GM21390 (cell line): ENCODE results near the gene FRMD7.
A peak's percentile ranks its signal among the peaks of the same experiment; 100 is the strongest.
"Not testable (repeated sequence)": the region's sequence is repeated elsewhere in the genome, so short reads cannot be mapped to it uniquely, and the experiment has no call there.

Experiments used
- ATAC-seq: cut with Tn5 transposase; IDR thresholded peaks from one replicate; pipeline ENCODE4 v1.9.1; 2021; ENCODE audit not compliant: unreplicated experiment

FRMD7 gene

DNA sequence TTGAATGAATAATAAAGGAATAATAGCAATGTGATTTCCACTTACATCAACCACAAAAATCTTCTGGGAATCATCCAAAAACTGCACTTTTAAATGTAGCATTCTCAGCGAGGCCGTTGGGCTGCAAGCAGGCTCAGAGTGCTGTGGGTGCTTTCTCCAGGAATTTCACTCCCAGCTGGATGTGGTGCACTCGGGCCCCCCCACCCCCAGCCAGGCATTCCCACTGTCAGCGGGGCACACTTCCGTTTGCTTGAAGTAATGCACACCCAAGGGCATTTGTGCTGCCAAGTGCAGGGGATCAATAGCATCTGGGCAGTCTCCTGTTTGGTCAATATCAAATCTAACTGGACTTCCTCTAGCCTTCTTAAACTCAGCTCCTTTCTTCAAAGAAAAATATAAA, at the start of gene FRMD7:
Gene FRMD7 (minus strand): TSS at position 278 of the 400 bp plus-strand sequence. CDS start 176 bp downstream, at position 102.
- ATAC-seq: no peak

DNA sequence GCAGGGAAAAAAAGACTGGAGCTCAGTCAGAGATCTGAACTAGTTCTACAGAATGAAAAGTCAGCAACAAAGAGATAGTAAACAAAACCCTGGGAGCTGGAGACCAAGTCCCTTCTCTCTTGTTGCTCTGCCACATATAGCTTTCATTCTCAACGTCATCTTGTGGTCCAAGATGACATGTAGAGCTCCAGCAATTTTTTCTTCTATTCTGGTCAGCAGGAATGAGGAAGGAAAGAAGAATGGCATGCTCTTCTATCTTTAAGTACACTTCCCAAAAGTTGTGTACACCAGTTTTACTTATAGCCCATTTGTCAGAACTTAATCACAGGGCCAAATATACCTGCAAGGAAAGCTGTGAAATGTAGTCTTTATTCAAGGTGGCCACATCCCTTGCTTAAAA, 45.8 kb upstream of the FRMD7 start:
- ATAC-seq: no peak

GRCh38 chrX:132171881-132172280, 44.1 kb upstream of the FRMD7 start:
- ATAC-seq: no peak

GRCh38 chrX:132171478-132171877, 43.7 kb upstream of the FRMD7 start:
- no peak for ATAC-seq

- no peak for ATAC-seq
Observed at GRCh38 chrX:132169554-132169953, 41.7 kb upstream of the FRMD7 start.

- ATAC-seq: no peak
Observed at GRCh38 chrX:132165651-132166050, 37.8 kb upstream of the FRMD7 start.

GRCh38 chrX:132165005-132165404, 37.2 kb upstream of the FRMD7 start:
- no peak for ATAC-seq

GRCh38 chrX:132163094-132163493, 35.3 kb upstream of the FRMD7 start:
- not testable (repeated sequence) for ATAC-seq

DNA sequence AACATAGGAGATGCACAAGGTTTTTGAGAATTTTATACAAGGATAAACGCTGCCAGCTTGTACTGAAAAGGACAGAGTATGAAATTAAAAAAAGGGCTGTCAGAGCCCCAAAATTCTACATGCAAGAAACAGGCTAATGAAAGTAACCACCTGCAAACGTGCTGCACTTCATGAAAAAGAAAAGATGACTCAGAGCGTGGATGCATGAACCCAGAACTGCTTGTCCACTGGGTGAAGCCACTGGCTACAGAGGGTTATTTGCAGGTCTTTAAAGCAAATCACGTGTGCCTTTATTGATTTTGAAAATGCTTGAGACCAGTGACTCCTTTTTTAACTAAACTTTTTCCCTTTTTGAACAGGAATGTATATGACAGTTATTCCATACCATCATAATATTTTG, 25.3 kb upstream of the FRMD7 start:
- peak; percentile 69 for ATAC-seq

DNA sequence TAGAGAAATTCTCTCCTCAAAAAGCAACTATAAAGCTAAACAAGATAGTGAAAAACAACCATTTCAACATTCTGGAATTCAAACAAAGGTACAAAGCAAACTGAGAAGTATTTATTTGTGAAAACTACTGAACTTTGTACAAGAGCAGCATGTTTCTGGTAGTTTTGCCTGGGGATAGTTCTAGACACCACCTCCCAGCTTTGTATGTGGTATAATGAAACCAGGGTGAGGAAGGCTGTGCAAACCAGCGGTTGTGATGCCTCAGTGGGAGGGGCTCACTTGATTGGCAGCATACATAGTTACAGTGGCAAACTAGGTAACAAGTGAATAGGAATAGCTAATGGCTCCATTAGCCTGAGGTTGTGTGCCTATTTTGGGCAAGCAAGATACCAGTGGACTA, 18.6 kb upstream of the FRMD7 start:
- ATAC-seq: no peak

GRCh38 chrX:132144061-132144460, 16.2 kb upstream of the FRMD7 start:
- no peak for ATAC-seq

DNA sequence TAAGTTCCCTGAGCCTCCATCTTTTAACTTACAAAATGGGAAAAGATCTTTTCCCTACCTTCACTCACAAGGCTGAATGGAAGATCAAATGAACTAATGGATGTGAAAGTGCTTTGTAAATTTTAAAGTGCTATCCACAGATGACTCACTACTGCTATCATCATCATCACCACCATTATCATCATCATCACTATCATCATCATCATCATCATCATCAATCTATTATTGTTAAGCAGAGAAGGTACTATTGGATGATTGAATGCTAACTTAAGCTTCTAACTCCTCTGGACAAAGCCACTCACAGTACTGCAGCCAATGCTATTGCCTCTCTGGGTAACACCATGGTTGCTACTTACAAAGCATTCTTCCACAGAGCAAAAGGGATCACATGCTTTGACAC, 1.9 kb downstream of the FRMD7 start:
- ATAC-seq: no peak

- no peak for ATAC-seq
Observed at GRCh38 chrX:132120913-132121312, 6.9 kb downstream of the FRMD7 start.

- no peak for ATAC-seq
Observed at GRCh38 chrX:132119821-132120515, 7.9 kb downstream of the FRMD7 start.

DNA sequence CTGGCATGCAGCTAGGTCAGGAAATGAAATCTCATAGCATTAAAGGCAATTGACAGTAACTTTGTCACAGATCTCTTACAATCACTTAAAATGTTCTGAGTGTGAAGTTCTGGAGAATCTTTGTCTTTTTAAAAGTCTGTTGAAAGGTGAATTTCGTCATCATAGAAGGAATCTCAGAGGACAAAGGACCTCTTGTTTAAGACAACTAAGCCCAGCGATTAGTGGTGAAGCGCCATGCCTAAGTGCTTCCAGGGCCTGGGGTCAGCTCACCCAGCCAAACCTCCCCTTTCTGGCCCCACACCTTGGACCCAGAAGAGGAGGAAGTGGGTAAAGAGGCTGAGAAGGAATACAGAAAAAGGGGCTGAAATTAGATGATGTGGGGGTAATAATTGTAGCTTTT, 8.5 kb downstream of the FRMD7 start:
- ATAC-seq: no peak

- no peak for ATAC-seq
Observed at GRCh38 chrX:132118358-132118757, 9.5 kb downstream of the FRMD7 start.

- no peak for ATAC-seq
Observed at GRCh38 chrX:132115792-132116191, 12.0 kb downstream of the FRMD7 start.

DNA sequence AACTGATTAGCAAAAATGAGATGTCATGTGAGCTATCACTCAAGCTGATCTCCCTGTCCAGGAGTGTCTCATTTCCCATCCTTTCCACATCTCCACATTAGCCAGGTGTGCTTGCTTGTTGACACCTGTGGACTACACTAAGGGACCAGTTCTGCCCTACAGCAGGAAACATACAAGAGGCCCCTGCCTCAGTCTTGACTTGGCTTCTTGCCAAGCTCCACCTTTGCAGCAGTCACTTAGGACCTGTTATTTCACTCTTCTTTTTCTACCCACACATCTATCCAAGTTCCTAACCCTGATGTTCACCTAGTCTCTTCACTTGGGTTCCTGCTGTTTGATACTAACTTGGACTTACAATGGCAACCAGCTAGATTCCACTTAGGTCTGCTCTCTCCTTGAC, 13.2 kb downstream of the FRMD7 start:
- ATAC-seq: no peak

DNA sequence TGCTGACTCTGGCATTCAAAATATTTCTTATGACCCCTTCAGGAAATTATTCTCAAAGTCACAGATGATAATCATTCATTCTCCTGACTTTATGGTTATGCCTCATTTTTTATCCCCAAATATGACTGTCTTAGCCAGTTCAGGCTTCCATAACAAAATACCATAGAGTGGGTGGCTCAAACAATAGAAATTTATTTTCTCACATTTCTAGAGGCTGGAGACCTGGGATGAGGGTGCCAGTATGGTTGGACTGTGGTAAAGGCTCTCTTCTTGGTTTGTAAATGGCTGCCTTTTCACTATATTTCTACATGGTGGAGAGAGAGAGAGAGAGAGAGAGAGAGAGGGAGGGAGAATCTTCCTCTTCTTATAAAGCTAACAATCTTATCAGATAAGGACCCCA, 20.5 kb downstream of the FRMD7 start:
- ATAC-seq: no peak

DNA sequence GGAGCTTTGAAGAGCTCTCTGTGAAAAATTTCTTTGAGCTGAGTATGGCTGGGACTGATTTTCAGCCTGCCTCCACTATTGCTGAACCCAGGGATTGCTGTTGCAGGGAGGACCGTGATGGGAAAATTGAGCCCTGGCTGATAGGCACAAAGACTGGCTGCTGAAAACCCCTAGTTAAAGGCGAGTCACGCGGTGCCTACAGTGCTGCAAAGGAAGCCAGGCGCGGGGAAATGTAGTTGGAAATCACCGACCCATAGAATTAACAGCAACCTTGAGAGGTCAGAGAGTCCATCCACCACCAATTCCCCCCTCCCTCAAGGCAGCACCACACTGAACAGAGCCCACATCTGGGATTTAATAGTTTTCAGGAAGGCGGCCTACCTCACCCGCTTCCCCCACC, 26.0 kb downstream of the FRMD7 start:
- no peak for ATAC-seq

- ATAC-seq: no peak
Observed at GRCh38 chrX:132101206-132101605, 26.6 kb downstream of the FRMD7 start.

DNA sequence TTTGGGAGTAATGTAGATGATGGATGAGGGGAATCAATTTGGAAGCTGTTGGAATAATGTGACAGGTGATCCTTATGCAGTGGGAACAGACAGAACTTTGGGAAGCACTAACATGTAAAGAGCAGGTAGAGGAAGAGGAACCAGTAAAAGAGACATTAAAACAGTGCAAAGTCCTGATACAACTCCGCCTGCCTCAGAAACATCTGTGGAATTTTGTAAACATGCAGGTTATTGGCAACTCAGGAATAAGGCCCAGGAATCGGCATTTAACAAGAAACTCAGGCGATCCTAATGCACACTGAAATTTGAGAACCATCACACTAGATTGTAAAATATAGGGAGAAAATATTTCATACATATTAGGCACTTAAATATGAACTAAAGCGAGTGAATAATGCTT, 29.1 kb downstream of the FRMD7 start:
- ATAC-seq: not testable (repeated sequence)

DNA sequence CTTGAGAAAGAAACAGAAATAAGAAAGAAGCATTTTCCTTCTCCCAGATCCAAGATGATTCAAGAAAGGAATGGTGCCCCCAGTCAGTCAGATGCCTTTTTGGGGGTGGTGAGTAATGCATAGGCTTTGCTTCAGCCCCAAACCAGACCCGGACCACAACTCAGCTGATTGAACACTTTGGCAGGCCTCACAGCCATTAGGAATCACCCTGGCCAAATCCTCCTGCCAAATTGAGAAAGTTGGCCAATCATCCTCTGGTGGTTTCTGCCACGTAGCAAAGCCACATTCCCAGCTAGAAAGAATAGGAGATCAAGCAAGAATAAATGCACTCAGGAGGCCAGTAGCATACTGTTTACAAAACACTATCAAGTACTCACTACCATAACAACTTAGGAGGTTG, 33.7 kb downstream of the FRMD7 start:
- no peak for ATAC-seq
